Cerebellar nuclear complex (tissue), 1 donor: ENCODE results near the gene MIEF1.
A peak's percentile ranks its signal among the peaks of the same experiment; 100 is the strongest.

ENCODE experiments used
- DNase-seq, 2 experiments: peaks; one replicate each; lab custom pipeline; 2025; lab: John Stamatoyannopoulos, UW

Gene MIEF1

DNA sequence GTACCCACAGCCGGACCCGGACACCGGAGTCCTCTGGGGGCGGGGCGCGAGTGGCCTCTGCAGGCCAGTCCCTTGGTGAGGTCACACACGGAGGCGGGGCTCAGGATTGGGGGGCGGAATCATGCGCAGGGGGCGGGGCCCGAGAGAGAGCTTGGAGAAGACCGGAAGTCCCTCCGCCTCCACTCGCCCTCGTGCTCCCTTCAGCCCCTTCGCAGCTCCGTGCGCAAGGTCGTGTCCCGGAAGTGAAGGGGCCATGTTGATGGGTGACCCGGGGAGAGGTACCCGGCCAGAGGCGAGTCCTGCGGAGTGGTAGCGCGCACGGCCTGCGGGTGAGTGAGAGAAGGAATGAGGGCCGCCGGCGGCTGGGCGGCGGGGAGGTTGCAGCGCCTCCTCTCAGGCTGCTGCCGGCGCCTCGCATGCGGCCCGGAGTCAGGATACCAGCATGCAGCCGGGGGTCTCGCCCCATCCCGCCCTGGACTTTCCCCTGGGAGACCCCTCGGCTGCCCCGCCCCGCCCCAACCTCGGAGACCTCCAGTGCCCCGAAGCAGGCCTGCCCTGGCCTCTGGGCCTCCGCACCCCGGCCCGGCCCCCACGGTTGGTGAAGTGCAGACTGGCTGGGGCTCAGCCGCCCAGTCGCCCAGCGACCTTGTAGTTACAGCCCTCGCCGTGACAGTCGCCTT, at the start of gene MIEF1:
Gene MIEF1 (plus strand): TSS at position 182 of the 680 bp plus-strand sequence. CDS start 9,005 bp downstream, outside the sequence.
- DNase-seq = peak in 1 of 2 experiments; percentile 87

DNA sequence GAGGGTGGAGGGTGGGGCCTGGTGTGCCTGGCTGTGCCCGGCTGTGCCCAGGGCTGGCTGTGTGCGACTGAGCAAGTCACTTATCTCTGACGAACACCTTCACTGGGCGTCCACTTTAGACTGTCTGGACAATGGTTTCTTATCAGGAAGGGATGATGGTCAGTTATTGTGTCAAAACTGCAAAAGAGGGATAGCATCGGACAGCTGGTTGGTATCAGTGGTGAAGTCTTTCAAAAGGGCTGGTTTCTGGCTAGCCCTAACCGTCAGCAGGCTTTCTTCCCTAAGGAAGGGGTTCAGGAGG, 49.4 kb upstream of the MIEF1 start:
- no peak for DNase-seq

DNA sequence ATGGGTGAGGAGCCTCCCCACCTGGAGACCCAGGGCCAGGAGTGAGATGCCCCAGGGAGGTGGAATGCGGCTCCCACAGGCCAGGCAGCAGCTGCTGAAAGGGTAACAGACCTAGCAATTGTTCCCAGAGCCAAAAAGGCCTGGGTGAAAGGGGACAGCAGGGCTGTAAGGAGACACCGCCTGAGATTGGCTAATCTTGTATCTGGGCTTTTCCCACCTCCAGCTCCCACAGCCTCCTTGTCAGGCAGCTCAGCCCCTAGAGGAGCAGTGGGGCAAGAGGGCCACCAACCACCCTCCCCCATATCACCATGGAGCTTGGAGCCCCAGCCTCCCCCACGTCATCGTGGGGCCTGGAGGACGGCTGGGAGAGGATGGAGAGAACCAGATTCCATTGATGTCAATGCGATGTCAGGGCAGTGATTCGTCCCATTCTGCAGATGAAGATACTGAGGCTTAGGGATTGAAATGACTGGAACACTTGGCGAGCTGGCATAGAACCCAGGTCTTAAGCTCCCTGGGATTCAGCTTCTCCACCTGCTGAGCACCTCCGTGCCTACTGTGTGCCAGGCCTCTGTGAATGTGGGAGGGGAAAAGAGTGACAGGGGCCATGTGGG, 48.2 kb upstream of the MIEF1 start:
- DNase-seq = no peak

DNA sequence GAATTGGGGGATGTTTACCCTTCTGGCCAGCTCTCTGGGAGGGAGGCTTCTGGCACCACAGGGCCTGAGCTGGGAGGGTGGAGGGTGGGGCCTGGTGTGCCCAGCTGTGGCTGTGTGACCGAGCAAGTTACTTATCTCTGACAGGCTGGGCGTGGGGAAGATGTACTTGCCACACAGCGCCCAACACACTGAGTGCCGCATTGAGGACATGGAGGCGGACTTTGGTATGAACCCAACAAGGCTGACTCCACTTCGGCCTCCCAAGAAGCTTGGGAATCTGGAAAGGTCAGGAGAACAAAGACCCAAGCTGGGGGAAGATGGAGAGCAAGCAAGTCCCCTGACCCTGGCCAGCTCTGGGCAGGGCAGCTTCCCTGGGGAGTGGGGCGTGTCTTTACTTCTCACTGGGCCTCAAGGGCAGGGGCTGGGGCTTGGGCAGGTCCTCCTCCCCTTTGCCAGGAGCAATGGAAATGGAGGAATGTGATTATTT, 47.7 kb upstream of the MIEF1 start:
- no peak for DNase-seq

DNA sequence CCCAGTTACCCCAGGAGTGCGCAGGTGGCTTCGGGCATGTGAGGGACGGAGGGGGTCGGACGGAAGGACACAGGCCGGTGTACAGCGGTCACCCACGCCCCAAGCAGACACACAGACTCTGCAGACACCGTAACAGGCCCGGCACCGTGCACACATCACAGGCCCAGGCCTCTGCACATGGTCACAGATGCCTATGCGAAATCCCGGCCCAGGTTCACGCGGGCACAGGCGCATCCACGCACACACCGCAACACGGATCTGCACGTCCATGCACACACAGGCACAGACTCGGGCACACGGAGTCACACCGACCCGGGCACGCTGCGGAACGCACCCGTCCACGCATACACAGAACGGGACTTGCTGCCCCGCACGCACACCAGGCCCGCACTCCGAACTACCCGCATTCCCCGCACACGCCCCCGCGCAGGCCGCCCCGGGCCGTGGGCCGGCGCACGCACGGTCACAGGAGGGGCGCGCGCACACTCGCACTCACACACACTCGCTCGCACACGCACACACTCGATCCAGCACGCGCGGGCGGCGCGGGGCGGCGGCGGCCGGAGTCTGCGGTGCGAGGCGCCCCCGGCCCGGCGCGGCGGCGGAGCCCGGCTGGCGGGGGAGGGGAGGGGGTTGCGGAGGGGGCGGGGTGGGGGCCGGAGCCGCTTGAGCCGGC, 45.4 kb upstream of the MIEF1 start, which contains the start of gene MGAT3:
Gene MGAT3 (plus strand): TSS at position 491 of the 676 bp plus-strand sequence. CDS start 30,336 bp downstream, outside the sequence.
- DNase-seq = no peak

DNA sequence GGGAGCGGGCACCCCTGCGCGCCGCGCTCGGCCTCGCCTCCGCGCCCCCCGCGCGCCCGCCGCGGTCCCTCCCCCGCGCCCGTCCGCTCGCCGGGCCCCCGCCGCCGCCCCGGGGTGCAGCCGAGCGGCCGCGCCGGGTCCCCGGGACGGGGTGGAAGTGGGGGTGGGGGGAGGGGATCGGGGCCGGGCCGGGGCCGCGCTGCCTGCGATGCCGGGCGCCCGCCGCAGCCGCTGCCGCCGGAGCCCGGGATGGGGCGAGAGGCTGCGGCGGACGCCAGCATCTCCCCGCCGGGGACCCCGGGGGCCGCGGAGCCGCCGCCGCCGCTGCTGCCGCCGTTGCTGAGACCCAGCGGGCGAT, 44.9 kb upstream of the MIEF1 start:
- DNase-seq = no peak

DNA sequence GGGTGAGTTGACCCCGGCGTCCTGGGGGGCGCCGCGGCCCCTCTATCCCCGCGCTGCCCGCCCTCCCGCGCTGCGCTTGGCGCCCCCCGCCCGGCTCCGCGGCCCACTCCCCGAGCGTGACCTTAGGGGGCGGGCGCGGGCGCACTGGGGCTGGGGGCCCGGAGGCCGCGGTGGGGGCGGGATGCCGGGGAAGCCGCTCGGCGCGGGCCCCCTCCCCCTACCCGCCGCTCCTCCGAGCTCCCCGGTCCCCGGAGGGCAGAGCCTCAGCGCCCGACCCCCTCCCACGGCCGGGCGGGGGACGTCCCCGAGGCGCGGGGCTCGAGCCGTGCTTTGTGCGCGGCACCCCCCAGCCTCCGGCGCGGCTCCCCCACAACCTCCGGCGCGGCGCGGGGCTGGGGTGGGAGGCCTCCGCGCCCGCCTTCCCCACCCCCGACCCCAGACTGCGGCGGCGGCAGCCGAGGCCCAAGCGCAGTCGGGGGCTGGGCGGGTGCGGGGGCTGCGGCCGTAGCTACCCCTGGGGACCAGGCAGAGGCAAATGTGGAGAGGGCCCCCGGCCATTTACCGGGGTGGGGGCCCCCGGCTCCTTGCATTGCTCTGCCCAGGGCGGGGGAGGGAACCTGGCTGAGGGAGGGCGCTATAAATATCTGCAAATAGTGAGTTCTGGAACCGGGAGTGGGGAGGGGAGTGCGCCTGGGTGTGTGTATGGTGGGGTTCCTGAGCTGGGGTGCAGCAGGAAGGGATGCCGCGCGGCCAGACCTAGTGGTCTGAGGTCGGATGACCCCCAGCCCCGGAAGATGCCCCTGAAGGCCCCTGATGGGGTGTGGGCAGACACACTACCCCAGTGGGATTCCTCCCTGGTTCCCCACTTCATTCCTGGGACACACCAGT, 44.3 kb upstream of the MIEF1 start:
- DNase-seq = no peak

DNA sequence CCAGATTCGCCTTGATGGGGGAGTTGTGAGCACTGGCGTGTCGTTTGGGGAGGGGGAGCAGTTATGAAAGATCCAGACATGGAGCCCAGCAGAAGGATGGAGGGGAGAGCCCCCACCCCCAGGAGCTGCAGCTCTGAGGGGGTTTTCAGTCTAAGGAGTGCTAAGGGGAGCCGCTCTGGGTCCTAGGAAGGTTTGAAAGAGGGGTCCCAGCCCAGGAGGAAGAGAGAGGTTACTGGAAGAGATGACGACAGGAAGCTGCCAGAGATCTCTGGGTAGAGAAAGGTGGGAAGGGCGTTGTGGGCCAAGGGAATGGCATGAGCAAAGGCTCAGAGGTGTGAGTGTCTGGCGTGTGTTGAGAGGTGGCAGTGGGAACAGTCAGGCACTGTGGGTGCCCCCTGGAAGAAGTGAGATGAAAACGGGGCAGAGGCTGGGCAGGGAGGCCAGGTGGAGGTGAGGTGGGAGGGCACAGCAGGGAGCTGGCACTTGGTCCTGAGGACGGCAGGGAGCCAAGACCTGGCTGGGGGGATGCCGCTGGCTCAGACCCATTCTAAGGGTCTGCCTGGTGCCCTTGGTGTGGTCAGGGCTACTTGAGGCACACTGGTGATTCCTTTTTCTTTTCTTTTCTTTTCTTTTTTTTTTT, 43.5 kb upstream of the MIEF1 start:
- no peak for DNase-seq

DNA sequence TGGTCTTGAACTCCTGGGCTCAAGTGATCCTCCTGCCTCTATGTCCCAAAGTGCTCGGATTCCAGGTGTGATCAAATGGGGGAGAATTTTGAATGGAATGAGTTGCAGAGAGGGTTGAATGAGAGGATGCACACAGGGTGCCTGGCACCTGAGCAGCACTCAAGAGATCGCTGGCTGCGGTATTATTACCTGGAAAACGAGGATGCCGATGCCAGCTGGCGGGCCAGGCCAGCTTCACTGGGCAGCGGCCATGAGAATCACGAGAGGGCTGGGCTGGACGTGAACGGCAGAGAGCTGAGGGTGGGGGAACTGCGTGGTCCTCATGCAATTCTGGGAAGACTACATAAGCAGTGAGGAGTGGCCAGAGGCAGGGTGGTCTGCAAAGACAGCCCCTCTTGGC, 42.4 kb upstream of the MIEF1 start:
- peak; percentile 55 to 68 for DNase-seq

DNA sequence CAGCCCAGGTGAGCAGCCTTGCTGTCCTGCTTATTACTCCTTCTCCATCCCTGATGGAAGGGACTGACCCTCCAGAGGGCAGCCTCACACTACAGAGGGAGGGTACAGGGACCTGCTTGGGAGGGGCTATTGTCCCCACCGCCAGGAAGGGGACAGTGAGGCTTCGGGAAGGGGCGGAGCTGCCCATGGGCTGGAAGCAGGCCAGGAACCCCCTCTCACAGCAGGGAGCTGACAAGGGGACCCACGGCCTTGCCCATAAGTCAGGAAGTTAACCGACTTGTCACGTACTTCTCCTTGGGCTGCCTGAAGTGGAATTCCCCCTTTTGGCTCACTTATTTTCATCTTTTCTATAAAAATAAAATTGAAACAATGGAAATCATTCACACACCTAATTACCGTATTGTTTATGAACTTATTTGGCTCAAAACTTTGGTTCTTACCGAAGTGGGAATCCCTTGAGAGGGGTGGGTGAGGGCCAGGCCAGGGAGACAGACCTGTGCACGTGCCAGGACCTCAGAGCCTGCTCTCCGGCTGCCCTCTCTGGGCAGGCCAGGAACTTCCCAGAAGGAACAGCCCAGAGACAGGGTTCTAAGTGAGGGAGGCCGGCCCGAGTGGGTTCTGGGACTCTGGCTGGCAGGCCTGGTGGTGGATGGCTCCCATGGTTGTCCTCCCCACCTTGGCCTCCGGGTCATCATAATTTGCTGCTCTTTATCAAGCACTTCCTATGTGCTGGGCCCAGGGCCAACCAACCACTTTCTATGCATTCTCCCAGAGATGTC, 39.5 kb upstream of the MIEF1 start:
- DNase-seq = no peak

DNA sequence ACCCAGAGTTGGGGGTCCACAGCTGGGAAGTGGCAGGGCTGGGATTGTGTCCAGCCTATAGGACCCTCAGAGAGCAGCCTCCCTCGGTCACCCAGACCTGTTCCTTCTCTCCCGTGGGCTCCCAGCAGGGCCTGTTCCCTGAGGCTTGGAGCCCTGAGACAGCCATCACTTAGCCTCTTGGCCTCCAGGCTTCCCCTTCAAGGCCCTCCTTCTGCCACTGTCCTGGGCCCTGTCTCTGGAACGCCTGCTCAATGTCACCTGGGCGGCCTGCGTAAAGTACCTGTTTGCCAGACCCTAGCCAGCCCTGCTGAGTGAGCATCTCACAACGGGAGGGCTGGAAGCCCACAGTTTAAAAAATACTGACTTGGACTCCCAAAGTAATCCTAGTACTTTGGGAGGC, 38.8 kb upstream of the MIEF1 start:
- no peak for DNase-seq

DNA sequence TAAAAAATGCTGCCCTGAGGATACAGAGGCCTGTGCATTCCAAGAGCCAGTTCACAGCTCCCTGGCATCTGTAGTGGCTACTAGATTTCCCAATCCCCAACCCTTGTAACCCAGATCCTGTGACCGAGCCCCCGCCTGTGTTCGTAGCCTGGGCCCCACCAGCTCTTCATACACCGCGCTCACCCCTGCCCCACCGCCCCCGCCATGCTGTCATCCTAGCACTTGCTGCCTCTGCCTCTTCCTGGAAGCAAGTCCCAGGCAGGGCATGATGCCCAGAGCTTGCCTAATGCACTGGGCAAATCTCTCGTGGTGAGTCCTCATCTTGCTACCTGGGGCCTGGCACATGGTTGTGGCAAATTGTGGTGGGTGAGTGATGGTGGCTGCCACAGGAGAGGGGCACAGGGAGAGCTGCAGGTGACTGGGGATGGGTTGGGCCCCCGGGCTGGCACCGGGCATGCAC, 38.1 kb upstream of the MIEF1 start:
- DNase-seq = peak; percentile 30 to 41

DNA sequence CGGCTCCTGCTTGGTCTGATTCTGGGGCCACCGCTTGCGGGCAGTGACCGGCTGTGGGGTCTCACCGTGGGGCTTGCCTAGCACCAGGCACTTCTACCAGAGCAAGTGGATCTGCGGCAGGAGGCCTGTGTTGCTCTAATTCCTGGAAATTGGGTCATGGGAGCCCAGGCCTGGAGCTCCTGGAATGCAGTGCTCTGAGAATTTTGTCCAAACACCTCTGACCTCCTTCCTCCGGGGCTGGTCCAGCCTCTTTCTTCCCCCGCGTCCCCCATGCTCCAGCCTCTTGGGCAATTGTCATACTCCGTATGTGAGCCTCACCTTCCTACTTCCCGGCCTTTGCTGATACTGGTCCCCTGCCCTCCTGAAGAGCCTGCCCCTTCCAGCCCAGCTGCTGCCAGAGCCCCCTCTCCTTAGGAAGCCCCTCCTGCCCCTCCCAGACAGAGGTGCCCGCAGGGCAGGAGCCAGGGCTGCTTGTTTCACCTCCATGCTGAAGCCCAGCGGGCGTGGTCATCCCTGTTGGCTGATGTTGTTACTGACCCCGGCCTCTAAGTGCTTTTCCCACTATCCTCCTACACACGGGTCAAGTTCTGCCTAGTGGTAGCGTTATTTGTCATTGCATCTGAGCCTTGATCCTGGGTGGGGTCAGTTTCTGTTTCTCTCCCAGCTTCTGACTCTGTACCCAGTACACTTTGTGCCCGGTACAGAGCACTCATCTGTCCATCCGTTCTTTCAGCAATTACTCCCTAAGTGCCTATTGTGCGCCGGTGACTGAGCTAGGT, 35.7 kb upstream of the MIEF1 start:
- DNase-seq = no peak

DNA sequence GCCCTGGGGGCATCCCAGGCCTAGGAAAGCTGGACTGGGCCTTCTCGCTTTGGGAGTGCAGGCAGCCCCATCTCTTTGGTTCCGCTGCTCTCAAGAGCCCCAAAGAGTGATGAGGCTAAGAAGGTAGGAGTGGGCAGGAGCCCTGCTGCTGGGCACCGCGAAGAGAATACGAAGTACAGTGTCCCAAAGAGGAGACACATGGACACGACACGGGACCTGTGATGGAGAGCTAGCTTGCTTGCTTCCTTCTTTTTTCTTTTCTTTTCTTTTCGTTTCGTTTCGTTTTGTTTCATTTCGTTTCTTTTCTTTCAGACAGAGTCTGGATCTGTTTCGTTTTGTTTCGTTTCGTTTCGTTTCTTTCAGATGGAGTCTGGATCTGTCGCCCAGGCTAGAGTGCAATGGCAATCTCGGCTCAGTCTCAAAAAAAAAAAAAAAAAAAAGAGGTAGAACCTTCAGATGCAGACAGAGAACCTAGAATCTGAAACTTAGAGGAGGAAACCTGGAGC, 34.6 kb upstream of the MIEF1 start:
- no peak for DNase-seq

DNA sequence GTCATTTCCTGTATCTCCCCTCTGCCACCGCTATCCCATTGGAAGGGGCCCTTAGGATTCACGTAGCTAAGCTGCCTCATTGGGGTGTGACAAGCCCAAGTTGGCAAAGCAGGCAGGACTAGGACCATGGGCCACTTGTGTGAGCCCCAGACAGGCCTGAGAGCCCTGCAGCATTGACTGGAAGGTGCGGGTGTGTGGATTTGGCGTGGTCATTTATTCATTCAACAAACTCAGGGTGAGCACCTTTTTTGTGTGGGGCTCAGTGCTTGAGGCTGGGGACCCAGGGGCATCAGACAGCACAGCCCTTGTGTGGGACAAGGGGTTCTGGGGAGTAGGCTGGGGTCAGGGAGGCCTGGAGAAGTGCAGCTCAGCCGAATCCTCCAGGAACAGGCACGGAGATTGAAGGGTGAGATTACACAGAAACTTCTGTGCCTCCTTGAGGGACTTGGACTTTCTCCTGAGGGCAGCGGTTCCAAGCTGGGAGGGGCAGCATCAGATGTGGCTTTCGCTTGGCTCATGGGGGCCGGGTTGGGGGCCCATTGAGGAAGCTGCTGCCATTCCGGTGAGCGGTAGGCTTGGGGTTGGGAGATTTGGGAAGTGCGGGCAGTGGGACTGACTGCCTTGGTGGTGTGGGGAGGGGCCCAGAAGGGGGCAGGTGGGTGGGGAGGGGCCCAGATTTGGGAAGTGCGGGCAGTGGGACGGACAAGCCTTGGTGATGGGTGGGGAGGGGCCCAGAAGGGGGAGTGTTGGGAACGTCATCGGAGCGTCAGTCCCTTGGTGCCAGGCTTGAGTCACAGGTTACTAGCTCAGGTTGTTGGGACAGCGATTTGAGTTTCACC, 33.4 kb upstream of the MIEF1 start:
- no peak for DNase-seq

DNA sequence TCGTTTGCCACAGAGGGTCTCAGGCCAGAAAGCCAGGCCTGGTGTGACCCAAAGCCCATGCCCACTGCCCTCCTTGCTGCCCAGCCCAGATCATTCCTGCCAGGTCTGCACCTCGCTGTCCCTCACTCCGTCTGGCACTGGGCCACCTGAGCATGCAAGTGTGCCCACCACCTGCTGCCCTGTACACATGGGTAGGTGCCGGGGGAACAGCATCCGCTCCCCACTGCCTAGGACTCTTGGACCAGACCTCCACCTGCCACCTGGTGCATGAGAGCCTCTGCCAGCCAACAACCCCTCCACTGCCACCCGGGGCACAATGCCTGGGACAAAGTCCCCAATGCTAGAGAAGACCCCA, 32.8 kb upstream of the MIEF1 start:
- DNase-seq = no peak

DNA sequence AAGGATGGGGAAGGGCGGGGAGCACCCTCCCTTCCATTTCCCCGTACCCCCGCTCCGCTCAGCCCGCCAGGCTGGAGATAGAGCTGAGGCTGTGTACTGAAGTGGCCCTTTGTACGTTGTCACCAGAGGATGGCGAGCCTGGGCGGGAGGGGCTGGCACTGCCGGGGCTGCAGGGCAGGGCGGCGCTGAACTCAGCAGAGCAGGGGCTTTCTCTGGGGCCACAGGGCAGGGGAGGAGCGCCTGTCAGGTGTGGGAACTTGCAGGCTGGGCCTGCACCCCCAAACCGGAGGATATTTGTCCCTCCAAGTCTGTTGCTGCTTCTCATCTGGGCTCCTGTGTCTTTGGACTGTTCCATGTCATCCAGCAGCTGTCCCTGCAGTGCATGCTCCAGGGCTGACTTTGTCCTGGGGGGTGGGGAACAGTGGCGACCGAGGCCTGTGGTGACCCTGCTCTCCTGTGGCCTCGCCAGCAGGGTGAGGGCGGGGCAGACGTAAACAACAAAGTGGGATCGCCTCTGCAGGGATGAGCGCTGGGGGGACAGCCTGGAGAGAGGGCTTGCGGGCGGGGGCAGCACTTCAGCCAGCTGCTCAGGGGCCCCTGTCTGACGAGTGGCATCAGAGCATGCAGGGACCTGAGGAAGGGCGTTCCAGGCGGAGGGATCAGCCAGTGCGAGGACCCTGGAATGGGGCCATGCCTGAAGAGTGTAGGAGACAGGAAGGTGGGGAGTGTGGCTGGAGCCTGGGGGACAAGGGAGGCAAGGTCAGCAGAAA, 32.2 kb upstream of the MIEF1 start:
- DNase-seq = no peak
